GM19438 (cell line): ENCODE measurements around the gene RETREG2.

Experiments used
- ATAC-seq: cut with Tn5 transposase; IDR thresholded peaks from one replicate; pipeline ENCODE4 v1.9.1; 2021; ENCODE audit warnings: low read depth; ENCODE audit not compliant: unreplicated experiment

RETREG2 gene

GRCh38 chr2:219213026-219213415, 34.9 kb downstream of the RETREG2 start:
- no peak for ATAC-seq

- ATAC-seq: no peak
Measured at GRCh38 chr2:219213486-219214071, 35.5 kb downstream of the RETREG2 start.

DNA sequence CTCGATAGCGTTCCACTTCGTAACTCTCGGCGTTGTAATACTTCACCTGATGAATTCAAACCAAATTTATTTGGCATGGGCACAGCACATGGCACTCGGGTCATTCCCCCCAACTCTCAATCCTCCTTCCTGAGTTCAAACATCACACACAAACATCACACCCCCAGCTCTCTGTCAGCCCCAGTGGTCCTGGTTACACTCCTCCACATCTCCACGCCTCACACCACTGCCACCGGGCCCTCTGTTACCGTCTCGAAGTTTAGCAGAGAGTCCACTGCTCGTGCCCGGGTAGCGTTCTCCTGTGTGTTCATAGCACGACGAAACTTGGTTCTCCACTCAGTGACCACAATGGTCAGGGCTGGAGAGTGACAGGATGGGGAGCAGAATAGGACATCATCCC, 36.1 kb downstream of the RETREG2 start:
- no peak for ATAC-seq

- no peak for ATAC-seq
Measured at GRCh38 chr2:219214786-219215185, 36.7 kb downstream of the RETREG2 start.

DNA sequence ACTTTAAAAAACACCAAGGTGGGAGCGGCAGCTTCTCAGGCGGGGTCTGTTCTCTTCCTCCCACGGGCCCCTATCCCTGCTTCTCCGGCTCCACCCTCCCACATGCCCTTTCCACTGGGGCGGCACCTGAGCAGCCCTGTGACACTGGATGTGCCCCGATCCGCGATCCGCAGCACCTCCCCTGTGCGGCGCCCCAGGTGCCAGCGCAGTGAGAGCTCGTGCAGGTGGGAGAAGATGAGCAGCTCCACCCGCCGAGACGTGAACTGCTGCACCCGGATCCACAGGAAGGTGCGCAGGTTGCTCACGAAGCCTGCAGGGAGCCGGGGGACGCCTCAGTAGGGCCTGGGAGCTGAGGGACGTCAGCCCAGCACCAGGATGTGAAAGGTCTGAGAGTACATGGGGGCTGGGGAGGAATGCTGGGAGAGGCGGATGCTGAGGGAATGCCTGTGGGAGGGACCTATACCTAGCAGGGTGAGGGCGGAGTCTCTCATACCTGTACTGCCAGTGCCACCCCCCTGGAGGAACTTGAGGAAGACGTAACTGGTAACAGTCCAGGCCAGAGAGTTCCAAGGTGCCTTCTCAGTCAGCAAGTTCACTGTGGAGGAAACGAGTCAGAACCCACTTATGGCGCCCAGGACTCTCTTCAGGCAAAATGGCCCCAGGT, 37.9 kb downstream of the RETREG2 start:
- ATAC-seq: no peak

GRCh38 chr2:219216535-219216915, 38.5 kb downstream of the RETREG2 start:
- ATAC-seq: no peak

DNA sequence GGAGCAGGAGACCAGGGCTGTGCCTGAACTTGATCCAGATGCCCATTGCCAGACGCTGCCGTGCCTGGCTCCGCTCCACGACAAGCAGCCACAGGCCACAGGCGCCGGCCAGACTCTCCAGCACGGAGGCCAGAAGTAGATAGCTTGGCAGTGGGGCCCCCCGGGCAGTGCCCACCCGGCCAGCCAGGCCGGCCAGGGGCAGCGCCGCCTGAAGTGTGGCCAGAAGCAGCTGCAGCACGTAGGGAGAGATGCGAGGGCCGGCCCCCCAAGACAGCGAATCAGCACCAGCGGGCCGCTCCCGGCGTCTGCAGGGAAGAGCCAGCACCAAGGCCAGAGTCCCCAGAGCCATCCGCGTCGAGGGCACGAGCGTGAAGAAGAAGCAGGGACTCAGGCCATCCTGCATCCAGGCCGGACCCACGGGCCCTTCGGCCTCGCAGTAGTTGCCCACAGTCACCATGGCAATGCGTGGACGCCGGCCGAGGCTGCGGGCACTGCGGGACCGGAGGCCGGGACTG, 40.2 kb downstream of the RETREG2 start:
- peak; percentile 36 for ATAC-seq

GRCh38 chr2:219218732-219219701, 40.9 kb downstream of the RETREG2 start, which contains the start of gene ABCB6:
Gene ABCB6, minus strand, starts transcription at chr2:219218958. Its CDS starts 285 bp downstream, at chr2:219218673.
- peak; percentile 83 for ATAC-seq

GRCh38 chr2:219219784-219220532, 41.9 kb downstream of the RETREG2 start:
- no peak for ATAC-seq

DNA sequence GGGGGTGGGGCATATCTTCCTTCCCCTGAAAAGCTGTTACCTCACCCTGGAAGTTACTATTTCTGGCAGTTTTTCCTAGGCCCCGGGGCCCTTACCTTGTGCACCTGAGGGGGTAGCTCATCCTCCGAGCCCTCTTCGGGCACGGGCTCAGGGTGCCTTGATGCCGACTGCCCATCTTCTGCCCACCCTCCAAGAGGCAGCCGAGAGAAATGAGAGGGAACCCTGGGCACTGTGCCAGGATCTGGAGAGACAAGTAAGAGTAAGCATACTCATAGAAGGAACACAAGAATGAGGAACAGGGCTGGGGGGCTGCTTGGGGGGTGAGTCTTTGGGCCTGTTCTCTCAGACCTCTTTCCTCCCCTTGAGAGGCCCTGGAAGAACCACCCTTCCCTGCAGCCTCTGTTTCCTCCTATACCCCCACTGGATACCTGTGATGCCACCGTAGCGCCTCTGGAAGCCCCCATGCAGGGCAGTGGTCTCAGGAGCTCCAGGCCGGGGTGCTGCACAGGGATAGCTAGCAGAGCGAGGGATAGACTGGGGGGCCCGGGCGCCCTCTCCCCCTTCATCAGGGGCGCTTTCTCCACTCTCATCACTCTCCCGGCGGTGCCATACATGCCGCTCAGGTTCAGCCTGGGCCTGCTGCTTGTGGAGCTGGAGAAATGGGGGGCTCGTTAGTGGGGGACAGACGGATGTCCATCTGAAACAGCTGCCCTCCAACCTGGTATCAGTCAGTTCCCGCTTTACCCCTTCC, 42.8 kb downstream of the RETREG2 start:
- ATAC-seq: no peak

- no peak for ATAC-seq
Measured at GRCh38 chr2:219221957-219222518, 44.0 kb downstream of the RETREG2 start.

DNA sequence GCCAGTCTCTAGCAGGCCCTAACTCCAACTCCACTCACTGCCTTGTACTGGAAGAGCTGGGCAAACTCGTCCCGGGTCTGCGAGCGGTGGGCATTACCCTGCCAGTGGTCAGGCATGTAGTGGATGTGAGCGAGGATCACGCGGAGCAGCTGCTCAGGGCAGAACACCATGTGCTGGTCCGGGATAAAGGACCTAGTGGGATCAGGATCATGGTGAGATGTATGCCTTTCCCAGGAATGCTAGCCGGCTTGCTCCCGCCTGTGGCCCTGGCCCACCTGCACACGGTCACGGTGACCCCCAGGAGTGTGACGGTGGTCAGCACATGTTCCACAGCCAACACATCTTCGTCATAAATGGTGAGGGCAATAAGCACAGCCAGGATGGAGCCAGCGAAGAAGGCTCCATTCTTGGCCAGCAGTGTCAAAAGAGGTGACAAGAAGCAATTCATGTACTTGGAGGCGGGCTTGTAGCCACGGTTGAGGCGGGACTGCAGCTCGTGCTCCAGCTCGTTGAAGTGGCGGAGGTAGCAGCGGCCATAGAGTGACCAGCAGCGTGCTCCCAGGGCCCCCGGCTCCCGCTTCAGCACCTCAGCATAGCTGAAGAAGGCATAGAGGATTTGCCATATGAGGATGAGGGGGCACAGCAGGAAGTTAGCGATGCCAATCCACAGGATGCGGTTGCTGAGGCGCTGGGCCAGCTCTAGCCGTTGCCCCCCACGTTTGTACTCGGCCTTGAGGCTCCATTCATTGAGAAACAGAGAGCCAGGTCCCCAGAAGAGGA, 45.9 kb downstream of the RETREG2 start:
- ATAC-seq: no peak

GRCh38 chr2:219225350-219225749, 47.3 kb downstream of the RETREG2 start:
- no peak for ATAC-seq

DNA sequence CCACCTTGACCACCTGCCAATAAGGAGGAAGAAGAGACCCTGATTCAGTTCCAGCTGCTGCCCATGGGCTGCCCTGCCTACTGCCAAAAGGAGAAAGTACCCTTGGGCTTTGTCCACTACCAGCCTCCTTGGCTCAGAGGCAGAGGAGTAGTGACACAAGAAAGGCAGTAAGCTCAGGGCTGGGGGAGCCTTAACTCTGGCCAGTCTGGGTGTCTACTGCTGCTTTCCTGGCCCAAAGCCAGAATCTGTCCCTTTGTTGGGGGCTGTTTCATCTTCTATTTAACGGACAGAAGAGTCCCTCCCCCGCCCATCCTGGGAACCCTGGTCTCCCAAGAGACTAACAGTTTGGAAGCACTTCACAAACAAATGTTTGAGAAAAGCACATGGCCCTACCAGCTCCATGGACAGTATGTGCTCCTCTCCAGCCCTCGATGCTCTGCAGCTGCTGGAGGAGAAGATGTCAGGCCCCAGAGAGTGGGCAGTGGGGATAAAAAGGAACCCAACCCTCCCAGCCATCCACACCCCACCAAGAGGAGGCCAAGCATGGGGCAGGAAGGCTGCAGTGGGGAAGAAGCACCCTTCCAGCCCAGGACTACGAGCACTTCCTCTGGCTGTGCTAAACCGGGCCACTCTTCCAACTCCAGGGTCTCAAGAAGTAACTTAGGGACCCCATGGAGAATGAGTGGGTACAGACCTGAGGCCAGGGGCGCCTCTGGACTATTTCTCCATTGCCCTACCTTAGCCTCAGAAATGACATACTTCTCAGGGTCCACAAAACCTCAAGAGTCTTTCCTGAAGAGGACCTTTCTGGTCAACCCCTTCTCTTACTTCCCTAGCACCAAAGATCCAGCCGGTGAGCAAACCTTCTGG, 50.2 kb downstream of the RETREG2 start:
- no peak for ATAC-seq

DNA sequence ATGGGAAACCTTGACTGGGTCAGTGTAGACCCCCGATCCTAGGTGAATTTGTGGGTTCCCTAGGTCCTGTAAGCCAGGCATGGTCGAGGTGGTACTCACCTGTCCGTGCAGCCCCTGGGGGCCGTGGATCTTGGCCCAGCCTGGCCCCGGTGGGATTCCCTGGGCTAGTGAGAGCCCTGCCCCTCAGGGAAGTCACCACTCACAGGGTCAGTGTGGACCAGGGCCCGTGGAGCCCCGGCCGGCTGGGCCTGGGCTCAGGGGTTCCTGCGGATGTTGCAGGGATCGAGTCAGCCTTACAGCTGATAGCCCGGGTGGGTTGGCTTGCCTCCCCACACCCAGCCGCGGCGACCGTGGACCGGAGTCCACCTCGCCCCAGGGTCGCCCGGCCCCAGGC, 50.8 kb downstream of the RETREG2 start:
- no peak for ATAC-seq

- ATAC-seq: peak; percentile 96
Measured at GRCh38 chr2:219229305-219230058, 51.4 kb downstream of the RETREG2 start, which contains the start of the genes ANKZF1 and ATG9A. Gene ANKZF1, plus strand, starts transcription at chr2:219229806. Its CDS starts 452 bp downstream, at chr2:219230258. Gene ATG9A, minus strand, starts transcription at chr2:219229636. Its CDS starts 1,612 bp downstream, at chr2:219228024.

DNA sequence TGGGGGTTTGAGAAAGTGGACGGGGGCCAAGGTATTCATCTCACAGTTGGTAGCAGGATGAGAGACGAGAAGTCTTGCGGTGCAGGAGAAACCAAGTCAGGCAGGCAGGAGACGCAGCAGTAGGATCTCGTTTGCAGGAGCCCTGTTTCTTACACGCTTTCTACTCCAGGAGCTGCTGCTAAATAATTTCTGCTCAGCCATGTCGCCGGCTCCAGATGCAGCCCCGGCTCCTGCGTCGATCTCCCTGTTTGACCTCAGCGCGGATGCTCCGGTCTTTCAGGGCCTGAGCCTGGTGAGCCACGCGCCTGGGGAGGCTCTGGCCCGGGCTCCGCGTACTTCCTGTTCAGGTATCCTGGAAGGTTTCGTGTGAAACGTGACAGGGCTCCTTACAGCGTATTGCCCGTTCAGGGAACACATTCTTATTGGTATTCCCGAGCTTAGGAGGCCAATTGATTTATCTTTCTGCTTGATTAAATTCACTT, 52.0 kb downstream of the RETREG2 start:
- peak; percentile 32 for ATAC-seq
